IgD-negative memory B cell (primary cell): ENCODE measurements around the gene CDK5RAP2. TPM values are rescaled to one million over a fixed set of nuclear protein-coding genes. Genes with fewer than 3 reads are reported as not detected.
A peak's percentile ranks its signal among the peaks of the same experiment; 100 is the strongest.
"Not testable (repeated sequence)": the region's sequence is repeated elsewhere in the genome, so short reads cannot be mapped to it uniquely, and the experiment has no call there.

Experiments used
- H3K27ac Mint-ChIP-seq, 3 donors: one replicate each; pipeline ENCODE4 v1.8.0; 2020 to 2022; ENCODE audit warnings: mild to moderate bottlenecking in 3 of 3, mixed read lengths in 3 of 3, moderate library complexity in 1 of 3
- H3K27me3 Mint-ChIP-seq: one replicate; pipeline ENCODE4 v1.8.0; 2021; ENCODE audit warnings: mixed read lengths
- H3K36me3 Mint-ChIP-seq: one replicate; pipeline ENCODE4 v1.8.0; 2020; ENCODE audit warnings: mild to moderate bottlenecking, mixed read lengths
- H3K4me1 Mint-ChIP-seq, 3 donors: one replicate each; pipeline ENCODE4 v1.8.0; 2020 to 2022; ENCODE audit warnings: mixed read lengths in 3 of 3, mild to moderate bottlenecking in 1 of 3
- H3K4me3 Mint-ChIP-seq, 4 donors: one replicate each; pipeline ENCODE4 v1.8.0; 2020 to 2022; ENCODE audit warnings: mild to moderate bottlenecking in 4 of 4, mixed read lengths in 4 of 4, moderate library complexity in 3 of 4
- H3K9me3 Mint-ChIP-seq, 3 donors: one replicate each; pipeline ENCODE4 v1.8.0; 2020 to 2021; ENCODE audit warnings: mixed read lengths in 3 of 3, mild to moderate bottlenecking in 1 of 3
- polyA plus RNA-seq: library from polyadenylated mRNA; unstranded; fragments of 300-500 nt; fragmentation: Illumina TruSeq; gene quantifications from one replicate; pipeline ENCODE4 v1.2.3, GENCODE V29; 2021

The CDK5RAP2 gene
- polyA plus RNA-seq = 38.9 TPM

DNA sequence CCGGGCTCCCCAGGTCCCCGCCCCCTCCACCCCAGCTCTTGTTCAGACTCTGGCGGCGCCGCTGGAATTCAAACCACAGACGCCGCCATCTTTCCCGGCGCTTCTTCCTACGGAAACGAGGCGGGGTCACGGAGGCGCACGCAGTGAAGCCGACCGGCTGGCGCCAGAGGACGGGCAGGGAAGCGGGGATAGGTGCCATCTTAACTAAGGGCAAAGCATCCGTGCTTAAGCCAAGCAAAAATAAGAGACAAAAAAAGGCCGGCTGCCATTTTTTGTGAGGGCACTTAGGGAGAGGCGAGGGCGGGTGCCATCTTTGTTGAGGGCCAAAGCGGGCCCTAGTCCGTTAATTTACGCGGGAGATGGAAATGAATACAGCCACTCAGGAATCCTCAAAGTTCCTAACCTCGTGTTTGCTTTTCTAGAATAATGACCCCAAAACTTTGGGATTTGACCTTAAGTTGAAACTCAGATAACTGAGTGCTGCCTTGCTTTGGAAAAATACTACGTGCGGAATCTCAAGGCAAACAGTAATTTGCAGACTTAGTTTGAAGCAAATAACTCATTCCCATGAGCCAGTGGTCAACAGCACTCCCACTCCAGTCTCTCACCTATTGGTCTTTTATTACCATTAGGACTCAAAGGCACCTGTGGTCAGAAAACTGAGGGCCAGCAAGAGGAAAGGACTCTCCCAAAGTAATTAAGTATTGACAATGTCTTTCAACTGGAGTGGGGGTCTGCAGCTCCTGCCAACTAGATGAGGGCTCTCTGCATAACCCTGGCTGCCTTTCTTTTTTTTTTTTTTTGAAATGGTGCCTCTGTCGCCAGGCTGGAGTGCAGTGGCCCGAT, at the start of gene CDK5RAP2:
CDK5RAP2 (minus strand) TSS at position 117 of the 846 bp plus-strand sequence. CDS start 189 bp downstream, outside the sequence.
- Mint-ChIP-seq H3K4me3 (peak within 1 kb of the TSS; percentile 93 to 96 (median 95)), H3K36me3 (peaks cover 4% of the 10 kb centered on the region), H3K27ac (peak within 1 kb of the TSS; percentile 87 to 94 (median 91)), H3K9me3 (no peaks in the 10 kb centered on the region), H3K27me3 (no peaks in the 10 kb centered on the region), H3K4me1 (peaks cover 36 to 56% (median 42%) of the 10 kb centered on the region in 3 donors)

DNA sequence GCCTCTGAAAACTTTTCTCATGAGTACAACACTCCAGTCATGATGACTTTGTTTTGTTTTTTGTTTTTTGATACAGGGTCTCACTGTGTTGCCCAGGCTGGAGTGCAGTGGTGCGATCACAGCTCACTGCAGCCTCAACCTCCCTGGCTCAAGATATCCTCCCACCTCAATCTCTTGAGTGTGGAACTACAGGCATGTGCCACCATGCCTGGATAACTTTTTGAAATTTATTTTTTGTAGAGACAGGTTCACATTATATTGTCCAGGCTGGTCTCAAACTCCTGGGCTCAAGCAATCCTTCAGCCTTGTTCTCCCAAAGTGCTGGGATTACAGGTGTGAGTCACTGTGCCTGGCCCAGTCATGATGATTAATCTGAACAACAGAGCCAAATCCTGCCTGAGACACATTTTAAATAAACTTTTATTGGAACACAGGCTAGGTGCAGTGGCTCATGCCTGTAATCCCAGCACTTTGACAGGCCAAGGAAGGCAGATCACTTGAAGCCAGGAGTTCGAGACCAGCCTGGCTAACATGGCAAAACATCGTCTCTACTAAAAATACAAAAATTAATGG, 49.0 kb upstream of the CDK5RAP2 start:
- not testable (repeated sequence) for H3K4me3 Mint-ChIP-seq, H3K4me1 Mint-ChIP-seq, H3K27me3 Mint-ChIP-seq, H3K36me3 Mint-ChIP-seq, H3K27ac Mint-ChIP-seq, H3K9me3 Mint-ChIP-seq

DNA sequence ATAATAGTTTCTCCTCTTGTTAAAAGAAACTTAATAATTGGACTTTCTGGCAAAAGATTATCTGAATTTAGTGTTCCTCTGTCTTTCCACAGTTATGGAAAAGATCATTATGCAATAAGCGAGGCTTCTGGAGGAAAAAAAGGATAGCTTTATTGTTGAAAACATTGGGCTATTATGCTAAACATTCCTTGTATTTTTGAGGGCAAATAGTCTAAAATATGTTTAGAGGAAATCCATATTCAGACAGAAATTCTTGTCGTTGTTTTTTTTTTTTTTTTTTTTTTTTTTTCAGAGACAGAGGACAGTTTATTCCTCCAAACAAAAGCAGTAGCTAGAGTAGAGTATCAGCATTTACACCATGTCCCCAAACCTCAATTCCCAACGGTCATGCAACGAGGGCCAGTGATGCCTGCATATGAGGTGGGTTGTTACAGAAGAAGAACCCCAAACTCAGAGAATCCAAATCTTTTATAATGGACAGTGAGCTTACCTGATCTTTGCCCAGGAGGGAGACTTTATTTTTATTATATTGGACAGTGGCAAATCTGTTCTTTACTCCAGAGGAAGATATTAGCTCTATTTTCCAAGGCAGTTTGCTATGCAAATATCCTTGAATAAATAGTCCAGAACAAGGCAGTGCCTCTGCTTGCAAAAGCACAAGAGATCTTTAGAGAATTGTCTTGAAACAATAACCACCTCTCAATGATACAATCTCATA, 48.4 kb upstream of the CDK5RAP2 start:
- Mint-ChIP-seq H3K27ac (no peak overlapping the region), H3K4me1 (peaks cover 0 to 5% (median 0%) of the 10 kb centered on the region in 3 donors), H3K9me3 (no peaks in the 10 kb centered on the region), H3K27me3 (no peaks in the 10 kb centered on the region), H3K4me3 (no peak overlapping the region), H3K36me3 (peaks cover 4% of the 10 kb centered on the region)

DNA sequence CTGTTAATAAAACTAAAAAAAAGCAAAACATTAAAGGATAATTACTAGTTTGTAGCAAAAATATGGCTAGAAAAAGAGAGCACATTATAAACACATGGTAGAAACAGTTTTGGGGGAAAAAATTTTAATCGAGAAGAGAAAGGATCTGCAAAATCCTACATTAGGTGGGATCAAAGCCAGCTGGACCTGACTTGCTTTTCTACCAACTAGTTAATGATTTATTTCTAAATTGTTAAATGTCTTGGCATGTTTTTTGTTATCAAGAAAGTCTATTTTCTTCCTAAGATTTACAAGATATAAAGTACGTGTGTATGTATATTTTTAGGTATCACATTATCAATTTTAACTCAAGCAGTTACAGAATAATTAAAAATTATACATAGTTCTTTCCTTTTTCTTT, 47.1 kb upstream of the CDK5RAP2 start:
- Mint-ChIP-seq H3K4me1 (peaks cover 0 to 5% (median 0%) of the 10 kb centered on the region in 3 donors), H3K9me3 (no peaks in the 10 kb centered on the region), H3K27me3 (no peaks in the 10 kb centered on the region), H3K27ac (no peak overlapping the region), H3K4me3 (no peak overlapping the region), H3K36me3 (peaks cover 4% of the 10 kb centered on the region)

DNA sequence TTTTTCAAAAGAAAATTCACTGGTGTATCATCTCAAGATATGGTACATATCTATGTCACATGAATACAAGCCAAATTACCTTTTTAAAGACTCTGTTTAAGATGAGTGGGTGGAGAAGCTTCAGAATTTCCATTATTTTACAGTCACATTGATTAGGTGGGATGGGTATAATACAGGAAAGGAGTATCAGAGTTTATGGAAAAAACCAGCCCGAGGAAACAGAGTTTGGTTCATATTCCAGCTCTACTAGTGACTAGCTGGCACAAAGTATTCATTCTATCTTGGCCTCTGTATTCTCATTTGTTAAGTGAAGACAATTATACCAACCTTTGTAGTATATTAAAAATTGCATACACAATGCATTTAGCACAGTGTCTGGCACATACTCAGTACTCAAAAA, 46.5 kb upstream of the CDK5RAP2 start:
- Mint-ChIP-seq H3K9me3 (no peaks in the 10 kb centered on the region), H3K4me3 (no peak overlapping the region), H3K4me1 (peaks cover 0 to 5% (median 0%) of the 10 kb centered on the region in 3 donors), H3K36me3 (peaks cover 4% of the 10 kb centered on the region), H3K27me3 (no peaks in the 10 kb centered on the region), H3K27ac (no peak overlapping the region)

DNA sequence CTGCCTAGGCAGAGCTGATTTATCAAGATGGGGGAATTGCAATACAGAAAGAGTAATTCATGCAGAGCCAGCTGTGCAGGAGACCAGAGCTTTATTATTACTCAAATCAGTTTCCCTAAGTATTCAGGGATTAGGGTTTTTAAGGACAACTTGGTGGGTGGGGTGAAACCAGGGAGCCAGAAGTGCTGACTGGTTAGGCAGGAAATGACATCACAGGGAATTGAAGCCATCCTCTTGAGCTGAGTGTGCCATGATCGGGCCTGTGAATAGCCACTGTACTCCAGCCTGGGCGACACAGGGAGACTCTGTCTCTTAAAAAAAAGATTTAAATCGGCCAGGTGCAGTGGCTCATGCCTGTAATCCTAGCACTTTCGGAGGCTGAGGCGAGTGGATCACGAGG, 45.3 kb upstream of the CDK5RAP2 start:
- Mint-ChIP-seq H3K9me3 (no peaks in the 10 kb centered on the region), H3K36me3 (peaks cover 4% of the 10 kb centered on the region), H3K27me3 (no peaks in the 10 kb centered on the region), H3K27ac (no peak overlapping the region), H3K4me1 (peaks cover 0 to 2% (median 0%) of the 10 kb centered on the region in 3 donors), H3K4me3 (no peak overlapping the region)

DNA sequence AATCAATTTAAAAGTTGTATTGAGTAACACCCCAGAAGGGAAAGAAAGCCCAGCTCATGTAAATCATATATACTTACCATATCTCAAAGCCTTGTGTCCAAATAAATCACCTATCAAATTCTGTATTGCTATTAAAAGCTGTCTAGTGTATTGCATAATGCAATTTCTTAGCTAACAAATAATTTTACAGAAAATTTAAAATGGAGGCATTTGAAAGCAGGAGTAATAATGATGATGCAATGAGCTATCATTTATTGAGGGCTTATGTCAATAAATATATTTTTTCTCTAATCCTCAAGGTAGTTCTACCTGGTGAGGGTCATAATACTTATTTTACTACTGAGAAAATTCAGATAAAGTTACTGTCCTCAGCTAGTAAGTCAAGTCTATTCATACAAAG, 42.8 kb upstream of the CDK5RAP2 start:
- H3K27ac Mint-ChIP-seq = no peak overlapping the region
- no peaks in the 10 kb centered on the region for H3K9me3 Mint-ChIP-seq
- no peaks in the 10 kb centered on the region for H3K27me3 Mint-ChIP-seq
- peaks cover 1% of the 10 kb centered on the region for H3K36me3 Mint-ChIP-seq
- no peak overlapping the region for H3K4me3 Mint-ChIP-seq
- H3K4me1 Mint-ChIP-seq = peaks cover 0 to 2% (median 0%) of the 10 kb centered on the region in 3 donors

DNA sequence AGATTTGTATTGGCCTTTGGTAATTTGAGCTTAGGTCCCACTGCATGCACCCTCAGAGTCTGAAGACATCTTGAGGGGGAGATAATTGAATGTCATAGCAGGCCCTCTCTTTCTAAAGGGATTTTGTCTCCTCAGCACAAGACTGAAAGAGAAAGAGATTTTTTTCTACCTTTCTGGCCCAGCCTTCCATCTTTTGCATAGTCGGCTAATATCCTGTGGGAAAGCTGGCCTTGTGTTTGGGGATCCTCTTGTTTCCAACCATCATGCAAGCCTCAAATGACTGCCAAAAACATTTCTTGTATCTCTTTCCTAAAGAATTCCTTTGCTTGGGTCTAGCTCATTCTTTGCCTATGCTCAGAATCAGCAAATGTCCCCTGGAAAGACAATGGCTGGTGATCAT, 42.0 kb upstream of the CDK5RAP2 start:
- H3K27ac Mint-ChIP-seq = no peak overlapping the region

DNA sequence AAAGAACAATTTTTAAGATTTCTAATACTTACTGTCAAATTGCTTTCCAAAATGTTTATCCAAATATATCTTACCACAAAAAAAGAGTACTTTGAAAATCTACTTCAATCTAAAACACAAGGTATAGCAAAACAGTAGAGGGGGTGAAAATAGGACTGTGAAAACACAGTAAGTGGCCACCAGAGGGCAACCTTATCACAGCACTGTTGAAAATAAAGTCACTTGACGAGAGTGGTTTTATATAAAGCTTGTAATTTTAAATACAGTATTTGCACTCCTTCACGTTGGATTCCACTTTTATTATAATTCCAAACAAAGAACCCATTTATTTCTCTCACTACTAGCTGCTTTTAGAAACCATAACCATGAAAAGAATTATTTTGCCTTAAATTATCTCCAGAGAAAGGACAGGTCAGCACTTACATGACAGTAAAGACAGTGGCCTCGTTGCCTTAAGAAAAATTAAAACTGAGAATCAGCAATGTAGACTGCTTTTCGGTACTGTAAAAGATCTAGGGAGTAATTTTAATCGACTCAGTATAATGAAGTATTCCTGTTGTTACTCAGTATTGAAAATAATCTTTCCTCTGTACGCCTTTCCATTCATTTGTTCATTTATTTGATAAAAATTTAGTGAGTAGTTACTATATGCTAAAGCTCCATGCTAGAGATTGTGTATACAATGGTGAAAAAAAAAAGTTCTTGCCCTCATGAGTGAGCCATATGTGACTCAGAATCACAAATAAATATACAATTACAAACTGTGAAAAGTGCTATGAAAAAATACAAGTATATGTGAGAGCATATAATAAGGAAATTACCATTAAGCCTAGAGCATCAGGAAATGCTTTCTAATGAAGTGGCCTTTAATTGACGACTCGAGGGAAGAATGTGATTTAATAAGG, 40.0 kb upstream of the CDK5RAP2 start:
- Mint-ChIP-seq H3K4me3 (no peak overlapping the region), H3K27me3 (no peaks in the 10 kb centered on the region), H3K9me3 (no peaks in the 10 kb centered on the region), H3K36me3 (no peaks in the 10 kb centered on the region), H3K27ac (no peak overlapping the region), H3K4me1 (peaks cover 0 to 2% (median 0%) of the 10 kb centered on the region in 3 donors)

More for the DNA sequence above, 42.0 kb upstream of the CDK5RAP2 start:
- Mint-ChIP-seq H3K36me3 (peaks cover 1% of the 10 kb centered on the region), H3K27me3 (no peaks in the 10 kb centered on the region), H3K4me1 (peaks cover 0 to 2% (median 0%) of the 10 kb centered on the region in 3 donors), H3K9me3 (no peaks in the 10 kb centered on the region), H3K4me3 (no peak overlapping the region)

DNA sequence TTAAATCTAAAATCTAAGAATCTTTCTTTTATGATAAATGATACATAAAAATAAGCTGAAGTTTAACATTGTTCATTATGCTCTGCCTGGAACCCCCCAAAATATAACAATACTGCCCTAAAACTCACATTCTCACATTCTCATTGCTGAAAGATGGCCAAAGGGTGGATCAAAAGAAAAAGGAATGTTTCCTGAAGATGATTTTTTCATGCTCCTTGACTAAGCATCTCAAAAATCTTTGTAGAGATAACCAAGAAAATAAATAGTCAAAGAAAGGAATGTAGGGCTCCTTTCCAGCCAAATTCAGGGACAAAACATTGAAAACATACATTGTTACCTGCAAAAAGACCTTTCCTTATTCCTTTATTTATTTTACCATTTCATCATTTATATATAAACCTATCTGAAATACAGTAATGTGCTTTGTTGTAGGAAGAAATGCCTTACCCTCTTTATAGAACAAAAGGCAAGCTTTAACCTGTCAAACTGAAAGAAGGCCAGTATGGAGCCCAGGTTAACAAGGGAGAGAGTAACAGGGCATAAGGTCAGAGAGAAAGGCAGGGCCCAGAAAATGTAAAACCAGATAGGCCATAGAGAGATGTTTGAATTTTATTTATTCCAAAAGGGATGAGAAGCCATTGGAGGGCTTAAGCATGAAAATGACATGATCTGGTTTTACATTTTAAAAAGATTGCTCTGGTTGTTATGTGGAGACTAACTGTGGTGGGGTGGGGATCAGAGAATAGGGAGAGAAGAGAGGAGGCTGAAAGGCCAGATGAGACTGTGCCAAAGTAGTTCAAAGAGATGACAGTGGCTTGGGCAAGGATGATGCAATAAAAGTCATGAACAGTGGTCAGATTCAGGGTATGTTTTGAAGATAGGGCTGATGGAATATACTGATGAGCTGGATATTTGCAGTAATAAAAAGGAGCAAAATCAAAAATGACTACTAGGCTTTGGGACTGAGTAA, 37.3 kb upstream of the CDK5RAP2 start:
- H3K9me3 Mint-ChIP-seq = no peaks in the 10 kb centered on the region
- peaks cover 1% of the 10 kb centered on the region for H3K36me3 Mint-ChIP-seq
- no peaks in the 10 kb centered on the region for H3K27me3 Mint-ChIP-seq
- H3K4me3 Mint-ChIP-seq = no peak overlapping the region
- peaks cover 0 to 2% (median 0%) of the 10 kb centered on the region in 3 donors for H3K4me1 Mint-ChIP-seq
- H3K27ac Mint-ChIP-seq = peak overlapping the region in 1 of 3 donors; percentile 37

DNA sequence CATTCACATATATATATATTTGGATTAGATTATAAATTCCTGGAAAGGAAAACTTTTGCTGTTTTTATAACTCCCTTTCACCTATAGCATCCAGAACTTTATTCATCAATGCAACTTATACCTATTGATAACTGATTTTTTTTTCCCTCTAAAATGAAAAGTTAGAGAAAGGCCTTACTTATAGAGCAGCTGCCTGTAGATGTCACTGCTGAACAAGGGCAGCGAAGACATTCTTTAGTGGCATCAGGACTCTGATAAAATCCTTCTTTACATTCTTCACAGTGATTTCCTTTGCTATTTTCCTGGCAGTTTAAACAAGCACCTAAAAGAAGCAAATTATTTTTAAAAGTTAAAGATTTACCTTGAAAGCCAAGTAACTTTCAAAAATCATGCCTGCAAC, 32.3 kb upstream of the CDK5RAP2 start:
- H3K4me1 Mint-ChIP-seq = no peaks in the 10 kb centered on the region
- no peak overlapping the region for H3K27ac Mint-ChIP-seq
- H3K9me3 Mint-ChIP-seq = no peaks in the 10 kb centered on the region
- H3K4me3 Mint-ChIP-seq = no peak overlapping the region
- H3K27me3 Mint-ChIP-seq = no peaks in the 10 kb centered on the region
- peaks cover 8% of the 10 kb centered on the region for H3K36me3 Mint-ChIP-seq

DNA sequence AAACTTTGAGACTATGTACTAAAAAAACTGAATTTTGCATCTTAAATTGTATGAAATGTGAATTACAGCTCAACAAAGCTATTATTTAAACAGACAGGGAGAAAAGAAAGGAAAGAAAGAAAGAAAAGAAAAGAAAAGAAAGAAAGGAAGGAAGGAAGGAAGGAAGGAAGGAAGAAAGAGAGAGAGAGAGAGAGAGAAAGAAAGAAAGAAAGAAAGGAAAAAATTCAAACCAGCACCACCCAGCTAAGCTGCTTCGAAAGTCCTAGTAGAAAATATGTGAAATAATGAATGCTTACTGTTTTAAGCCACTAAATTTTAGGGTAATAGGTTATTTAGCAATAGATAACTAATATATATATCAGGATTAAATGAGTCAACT, 31.7 kb upstream of the CDK5RAP2 start:
- Mint-ChIP-seq H3K4me3 (no peak overlapping the region), H3K27me3 (no peaks in the 10 kb centered on the region), H3K9me3 (no peaks in the 10 kb centered on the region), H3K36me3 (peaks cover 8% of the 10 kb centered on the region), H3K4me1 (no peaks in the 10 kb centered on the region), H3K27ac (no peak overlapping the region)

DNA sequence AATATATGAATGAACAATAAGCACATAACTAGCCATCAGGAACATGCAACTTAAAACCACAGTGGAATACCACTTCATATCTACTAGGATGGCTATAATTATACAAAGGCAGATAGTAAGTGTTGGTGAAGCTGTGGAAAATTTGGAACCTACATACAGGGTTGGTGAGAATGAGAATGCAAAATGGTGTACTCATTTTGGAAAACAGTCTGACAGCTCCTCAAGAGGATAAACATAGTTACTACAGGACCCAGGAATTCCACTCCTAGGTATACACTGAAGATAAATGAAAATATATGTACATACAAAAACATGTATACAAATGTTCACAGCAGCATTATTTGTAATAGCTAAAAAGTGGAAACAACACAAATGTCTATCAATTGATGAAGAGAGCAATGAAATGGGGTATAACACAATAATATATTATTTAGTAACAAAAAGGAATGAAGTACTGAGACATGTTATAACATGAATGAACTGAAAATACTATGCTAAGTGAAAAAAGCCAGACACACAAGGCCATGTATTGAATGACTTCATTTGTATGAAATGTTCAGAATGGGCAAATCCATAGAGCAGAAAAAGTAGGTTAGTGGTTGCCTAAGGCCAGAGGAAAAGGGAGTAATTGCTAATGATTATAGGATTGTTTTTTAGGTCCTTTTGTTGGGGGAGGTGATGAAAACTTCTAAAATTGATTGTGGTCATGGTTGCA, 31.2 kb upstream of the CDK5RAP2 start:
- H3K9me3 Mint-ChIP-seq = no peaks in the 10 kb centered on the region

More for the DNA sequence above, 31.2 kb upstream of the CDK5RAP2 start:
- Mint-ChIP-seq H3K4me3 (no peak overlapping the region), H3K4me1 (no peaks in the 10 kb centered on the region), H3K36me3 (peaks cover 10% of the 10 kb centered on the region), H3K27ac (no peak overlapping the region), H3K27me3 (no peaks in the 10 kb centered on the region)
